Stimulated activated CD8-positive, alpha-beta memory T cell treated with anti-CD3 and anti-CD28 coated beads, Interleukin-2, amount 100 ng/mL, for 1 hour (primary cell): Measurements from ENCODE around the gene AMPH.
"Not testable (repeated sequence)": the region's sequence is repeated elsewhere in the genome, so short reads cannot be mapped to it uniquely, and the experiment has no call there.

Experiments used
- DNase-seq, 2 donors: peaks; one replicate each; pipeline ENCODE4 v3.0.0-alpha.2; 2020; ENCODE audit warnings: low read depth in 2 of 2

The AMPH gene

DNA sequence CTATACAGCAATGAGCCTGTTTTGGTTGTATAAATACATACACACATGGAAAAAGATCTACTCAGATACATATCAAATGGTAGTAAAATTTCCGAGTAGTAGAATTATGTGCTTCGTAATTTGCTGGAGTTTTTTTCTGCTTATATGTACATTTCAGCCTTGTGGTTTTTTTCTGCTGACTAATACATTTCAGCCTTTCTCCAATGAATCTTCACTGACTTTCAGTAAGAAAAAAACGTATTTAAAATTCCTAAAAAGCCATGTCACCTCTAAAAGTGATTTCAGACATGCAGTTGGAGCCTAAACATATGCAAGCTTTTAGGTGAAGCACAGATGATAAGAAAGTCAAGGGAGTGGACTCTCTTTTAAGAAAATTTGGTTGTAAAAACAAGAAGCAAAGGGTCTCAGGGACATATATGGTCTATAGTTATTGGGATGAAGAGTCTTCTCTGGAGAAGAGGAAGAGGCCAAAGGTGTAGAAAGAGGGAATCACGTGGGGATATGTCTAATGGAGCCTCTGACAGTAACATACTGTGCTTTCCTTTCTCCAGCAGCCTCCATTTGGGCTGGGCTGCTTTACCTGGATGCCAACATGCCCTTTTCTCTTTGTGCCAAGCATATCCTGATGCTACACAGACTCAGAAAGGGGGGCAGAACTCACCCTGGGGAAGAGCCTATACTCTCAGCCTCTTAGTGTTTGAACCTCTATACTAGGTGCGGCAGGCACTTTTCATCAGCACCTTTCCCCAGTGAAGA, 2.4 kb downstream of the AMPH start:
- no peak for DNase-seq

DNA sequence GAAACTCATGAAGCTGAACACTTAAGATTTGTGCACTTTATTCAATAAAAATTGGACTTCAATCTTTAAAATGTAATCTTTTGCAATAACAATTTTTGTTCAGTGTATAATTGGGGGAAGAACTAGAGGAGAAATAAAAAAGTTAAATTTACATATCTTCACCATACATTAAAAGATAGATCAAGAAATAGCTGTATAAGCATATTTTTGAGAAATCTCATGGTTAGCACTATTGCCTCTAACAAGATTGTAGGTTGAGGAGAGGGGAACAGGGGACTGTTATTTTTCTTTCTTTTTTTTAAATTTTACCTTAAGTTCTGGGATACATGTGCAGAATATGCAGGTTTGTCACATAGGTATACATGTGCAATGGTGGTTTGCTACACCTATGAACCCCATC, 5.3 kb downstream of the AMPH start:
- DNase-seq = no peak

DNA sequence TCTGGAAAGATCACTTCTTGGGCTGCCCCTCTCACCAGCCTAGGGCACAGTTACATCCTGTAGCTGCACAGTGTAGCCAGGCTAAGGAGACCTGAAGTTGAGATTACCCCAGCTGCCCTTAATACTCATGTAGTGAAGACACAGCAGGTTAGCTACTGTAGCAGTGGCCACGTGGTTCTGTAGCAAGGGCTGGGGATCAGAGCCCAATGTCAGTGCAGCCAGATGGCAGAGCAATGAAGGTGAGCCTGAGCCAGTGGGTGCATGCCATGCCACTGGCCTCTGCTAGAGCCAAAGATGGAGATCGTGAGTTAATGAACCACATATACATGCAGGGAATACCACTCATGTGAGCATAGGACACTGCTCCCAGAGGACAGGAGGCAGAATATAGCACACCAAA, 15.5 kb downstream of the AMPH start:
- DNase-seq = no peak

DNA sequence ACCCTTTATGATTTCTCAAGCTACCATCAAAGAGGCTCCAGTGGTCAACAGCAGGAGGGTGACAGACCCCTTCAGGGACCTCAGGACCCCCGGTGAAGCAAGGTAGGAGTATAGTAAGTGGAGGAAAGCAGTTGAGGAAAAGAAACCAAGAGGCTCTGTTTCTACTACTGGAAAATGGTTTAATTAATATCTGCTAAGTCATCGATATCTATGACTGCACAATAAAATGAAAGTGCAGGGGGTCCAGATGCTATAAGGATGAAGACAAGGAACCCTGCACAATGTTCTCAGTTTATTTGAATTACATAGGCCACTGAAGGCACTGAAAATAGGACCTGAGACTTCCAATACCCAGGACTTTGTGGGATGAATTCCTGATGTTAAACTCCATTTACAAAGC, 23.7 kb downstream of the AMPH start:
- no peak for DNase-seq

DNA sequence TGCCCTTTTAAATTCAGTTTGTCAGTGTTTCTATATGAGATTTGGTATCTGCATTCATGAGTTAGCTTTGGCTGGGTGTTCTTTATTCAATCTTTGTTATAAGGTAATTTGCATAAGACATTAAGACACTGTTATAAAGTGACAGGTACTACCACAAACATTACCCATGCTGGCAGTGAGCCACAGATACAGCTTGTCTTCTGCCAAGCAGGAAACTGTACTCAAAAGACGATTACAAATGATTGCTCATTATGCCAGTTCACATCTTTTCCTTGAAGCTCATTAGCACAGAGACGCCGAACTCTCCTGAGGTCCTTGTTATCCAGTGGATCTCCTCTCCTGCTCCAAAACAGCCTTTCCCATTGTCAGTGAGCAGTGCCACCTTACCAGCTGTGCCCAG, 30.4 kb downstream of the AMPH start:
- DNase-seq = no peak

DNA sequence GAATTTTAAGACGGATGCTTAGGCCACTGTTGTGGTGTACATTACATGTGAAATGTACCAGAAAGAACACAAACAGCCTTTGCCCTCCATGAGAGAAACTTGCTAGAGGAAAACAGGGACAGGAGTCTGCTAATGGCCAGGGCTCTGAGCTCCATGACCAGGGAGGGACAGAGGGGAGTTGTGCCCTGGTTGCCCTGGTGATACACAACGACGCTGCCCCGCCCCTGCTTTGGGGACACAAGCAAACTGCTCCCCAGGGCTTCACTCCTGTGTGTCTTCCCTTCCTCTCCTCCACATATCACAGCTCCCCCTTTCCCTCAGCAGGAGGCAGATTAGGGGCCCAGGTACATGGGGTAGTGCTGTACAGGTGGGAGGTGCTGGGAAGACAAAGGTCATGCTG, 36.2 kb downstream of the AMPH start:
- DNase-seq = no peak

DNA sequence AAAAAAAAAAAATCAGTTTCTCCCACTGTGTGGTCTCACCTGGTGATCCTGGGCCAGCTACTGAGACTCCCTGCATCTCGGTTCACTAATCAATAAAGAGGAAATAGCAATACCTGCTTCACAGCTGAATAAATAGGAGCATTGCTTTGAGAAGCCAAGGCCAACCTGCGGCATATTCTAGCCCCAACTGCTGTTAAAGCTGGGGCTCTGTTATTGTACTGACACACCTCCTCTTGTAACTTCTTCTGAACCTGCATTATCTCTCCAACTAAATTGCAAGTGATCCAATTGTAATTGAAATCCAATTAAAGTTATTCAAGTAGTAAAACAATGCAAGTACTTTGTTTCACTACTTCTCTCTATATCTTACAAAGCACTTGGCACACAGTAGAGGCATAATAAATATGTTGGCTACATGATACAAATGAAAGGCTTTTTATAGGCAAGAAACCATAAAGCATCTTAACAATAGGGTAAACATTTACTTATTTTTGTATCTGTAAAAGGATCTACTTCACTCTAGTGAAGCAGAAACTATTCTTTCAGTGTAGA, 38.4 kb downstream of the AMPH start:
- no peak for DNase-seq

DNA sequence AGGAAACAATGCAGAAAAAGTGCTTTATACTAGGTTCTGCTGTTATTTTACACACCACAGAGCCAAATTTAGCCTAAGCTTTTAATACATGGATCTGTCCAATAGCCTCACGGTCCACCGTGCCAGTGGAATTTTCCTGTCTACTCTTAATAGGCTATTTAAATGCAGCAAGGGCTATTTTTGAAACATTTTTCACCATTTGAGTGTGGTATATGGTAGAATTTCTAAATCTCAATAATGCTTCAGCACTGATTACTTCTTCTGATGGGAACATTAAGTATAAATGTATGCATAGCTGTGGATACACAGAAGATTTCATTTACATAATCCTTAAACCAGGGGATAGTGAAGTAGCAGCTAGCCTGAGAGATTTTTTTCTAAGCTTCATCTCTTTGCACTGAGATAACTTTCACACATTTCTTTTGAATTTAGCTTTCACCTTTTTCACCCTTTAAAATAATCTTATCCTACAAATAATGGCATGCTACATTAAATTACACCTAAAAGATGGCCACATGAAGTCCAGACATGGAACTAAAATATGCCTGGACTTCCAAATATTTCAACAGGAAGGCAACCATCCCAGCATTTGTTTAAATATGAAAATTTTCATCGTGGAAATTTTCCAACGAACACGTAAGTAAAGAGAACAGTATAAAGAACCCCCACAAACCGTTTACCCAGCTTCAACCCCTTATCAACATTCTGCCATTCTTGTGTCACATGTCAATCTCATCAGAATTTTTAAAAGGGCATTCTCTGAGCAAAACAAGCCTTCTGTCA, 45.4 kb downstream of the AMPH start:
- no peak for DNase-seq

DNA sequence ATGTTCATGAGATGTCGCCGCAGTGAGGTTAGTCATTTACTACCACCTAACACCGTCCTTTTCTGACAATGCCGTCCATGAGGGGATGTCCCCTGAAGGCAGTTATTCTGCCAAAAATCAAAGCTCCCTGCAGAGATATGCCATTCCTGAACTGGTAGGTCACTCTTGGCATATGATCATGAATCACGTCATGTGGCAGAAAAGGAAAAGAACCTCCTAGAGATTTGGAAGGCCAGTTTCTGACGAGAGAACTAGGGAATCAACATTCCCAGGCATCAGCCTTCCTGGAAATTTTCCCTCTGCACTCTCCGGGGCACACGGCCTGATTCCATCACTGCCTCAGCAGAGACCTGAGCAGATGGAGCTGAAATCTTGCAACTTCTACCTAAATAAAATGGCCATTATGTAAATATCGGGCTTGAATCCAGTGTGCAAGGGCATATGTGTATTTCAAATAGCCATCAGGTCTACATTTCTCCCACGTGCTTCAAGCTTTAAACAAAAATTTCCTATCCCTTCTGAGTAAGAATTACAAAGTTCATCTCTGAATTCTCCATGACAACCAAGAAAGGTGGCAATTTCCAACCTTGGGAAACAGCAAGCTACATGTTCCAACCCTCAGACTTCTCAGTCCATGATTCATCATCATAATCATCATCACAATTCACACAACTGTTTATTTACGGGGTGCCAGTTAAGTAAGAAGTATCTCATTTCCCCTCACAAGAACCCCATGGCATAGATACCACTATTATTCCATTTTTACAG, 46.5 kb downstream of the AMPH start:
- DNase-seq = no peak

DNA sequence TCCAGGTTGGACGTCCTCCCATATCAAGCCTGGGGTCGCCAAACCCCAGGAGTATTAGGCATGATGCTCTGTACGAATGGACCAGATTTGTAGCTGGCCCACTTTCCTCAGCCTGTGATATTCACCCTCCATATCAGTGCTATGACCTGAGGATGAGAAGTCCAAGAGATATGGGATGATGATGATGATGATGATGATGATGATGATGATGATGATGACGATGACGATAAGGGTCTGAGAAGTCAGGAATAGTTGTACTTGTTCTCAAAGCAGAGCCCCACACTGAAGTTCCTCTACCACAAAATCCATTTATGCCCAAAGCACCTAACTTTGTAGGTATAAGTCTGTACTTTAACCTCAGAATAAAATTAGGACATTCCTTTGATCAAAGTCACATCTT, 50.7 kb downstream of the AMPH start:
- no peak for DNase-seq

DNA sequence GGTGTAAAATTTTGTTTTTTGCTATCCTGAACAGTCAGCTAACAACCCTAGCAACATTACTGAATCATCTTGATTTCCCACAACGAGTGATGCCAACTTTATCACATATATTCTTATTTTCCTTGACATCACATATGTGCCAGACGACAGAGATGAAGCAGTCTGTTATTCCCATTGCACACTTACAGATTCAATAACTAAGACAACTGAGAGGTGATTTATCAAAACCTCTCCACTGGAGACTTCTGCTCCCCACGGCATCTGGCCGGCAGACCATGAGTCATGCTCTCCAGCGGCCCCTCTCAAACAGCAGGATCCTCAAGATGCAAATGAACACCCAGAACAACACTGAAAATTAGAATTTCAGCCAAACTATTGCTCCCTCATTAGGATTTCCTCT, 57.1 kb downstream of the AMPH start:
- DNase-seq = no peak

DNA sequence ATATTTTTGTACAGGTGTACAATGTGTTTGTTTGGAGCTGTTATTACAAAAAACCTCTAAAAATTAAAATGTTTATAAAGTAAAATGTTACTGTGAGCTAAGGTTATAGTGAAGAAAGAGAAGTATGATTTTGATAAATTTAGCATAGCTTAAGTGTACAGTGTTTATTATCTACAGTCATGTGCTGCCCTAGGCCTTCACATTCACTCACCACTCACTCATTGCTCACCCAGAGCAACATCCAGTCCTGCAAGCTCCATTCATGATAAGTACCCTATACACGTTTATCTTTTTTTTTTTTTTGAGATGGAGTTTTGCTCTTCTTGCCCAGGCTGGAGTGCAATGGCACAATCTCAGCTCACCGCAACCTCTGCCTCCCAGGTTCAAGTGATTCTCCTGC, 59.6 kb downstream of the AMPH start:
- DNase-seq = not testable (repeated sequence)

DNA sequence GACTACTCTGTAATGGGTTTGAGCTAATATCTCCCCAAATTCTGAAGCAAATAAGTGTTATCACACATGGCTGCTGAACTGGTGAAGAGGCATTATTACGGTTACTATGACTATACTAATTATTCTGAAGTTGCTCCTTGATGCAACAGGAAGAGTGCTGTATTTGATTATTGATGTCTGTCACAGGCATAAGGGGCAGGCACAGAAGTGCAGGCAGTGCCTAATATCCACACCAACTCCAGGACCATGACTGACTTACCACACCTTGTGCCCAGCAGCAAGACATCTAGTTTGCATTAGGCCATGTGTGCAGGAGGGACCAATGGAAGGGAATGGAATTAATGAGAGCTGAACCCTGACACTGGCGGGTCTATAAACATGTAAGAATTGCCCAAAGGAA, 62.7 kb downstream of the AMPH start:
- no peak for DNase-seq

DNA sequence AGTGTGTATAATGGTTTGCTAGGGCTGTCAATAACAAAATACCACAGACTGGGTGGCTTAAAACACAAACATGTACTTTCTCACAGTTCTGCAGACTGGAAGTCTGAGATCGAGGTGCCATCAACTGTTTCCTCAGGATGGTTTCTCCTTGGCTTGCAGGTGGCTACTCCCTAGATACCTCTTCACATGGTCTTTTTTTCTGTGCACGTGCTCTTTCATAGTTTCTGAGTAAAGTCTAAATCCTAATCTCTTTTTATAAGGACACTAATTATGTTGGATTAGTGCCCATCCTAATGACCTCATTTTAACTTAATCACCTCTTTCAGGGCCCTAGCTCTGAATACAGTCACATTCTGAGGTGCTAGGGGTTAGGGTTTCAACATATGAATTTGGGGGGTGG, 65.9 kb downstream of the AMPH start:
- DNase-seq = no peak

DNA sequence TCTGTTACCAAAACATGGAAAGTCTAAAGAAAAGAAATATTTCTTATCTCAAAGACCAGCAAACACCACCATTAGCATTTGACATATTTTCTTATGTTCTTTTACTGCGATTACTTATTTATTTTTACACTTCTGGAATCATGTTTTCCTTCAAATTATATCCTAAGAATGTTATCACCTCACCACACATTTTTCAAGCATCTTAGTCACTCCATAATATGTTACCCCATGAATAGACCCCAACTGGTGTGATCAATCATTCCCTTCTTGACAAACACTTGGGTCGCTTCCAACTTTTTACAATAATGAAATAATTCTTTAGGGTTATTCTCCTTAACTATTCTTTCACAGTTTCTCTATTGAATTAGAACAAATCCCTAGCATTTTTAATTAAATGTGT, 67.4 kb downstream of the AMPH start:
- DNase-seq = no peak

DNA sequence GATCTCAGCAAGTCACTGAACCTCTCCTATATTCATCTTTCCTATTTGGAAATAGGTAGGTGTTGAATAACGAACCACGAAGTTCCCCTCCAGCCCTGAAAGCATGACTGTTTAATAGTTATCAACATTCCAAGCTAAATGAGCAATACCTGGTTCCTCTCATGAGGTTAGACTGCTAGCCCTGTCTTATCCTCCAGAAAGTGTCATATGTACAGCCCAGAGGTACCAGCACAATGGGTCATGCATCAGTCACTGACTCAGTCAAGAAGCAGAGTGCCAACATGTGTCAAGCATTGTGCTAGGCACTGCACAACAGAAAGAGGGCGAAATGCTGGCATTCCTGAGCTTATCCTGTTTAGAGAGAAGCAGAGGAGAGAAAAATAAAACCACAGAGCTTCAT, 70.0 kb downstream of the AMPH start:
- DNase-seq = no peak

DNA sequence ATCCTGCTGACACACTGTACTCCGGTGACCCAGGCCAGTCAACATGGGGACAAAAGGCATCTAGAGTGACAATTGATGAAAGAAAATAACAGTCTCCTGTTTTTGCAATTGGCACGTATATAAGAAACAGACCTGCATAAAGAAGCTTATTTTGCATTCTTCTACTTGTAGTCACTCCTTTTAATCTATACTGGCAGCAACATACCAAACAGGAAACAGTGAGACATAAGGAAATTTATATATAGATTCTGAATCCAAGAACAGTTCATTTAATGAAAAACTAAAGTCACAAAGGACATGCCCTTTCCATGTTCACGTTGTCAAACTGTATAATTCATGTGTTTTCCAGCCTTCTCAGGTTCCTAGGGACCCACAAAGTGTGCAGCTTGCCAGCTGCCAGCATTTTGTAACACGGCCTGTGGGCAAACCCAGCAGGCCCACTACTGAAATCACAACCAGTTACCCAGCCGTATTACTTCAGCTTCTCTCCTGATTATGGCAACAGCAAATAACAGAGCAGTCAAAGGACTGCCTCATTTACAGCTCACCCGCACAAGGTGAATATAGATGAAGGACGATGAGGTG, 72.3 kb downstream of the AMPH start:
- no peak for DNase-seq

DNA sequence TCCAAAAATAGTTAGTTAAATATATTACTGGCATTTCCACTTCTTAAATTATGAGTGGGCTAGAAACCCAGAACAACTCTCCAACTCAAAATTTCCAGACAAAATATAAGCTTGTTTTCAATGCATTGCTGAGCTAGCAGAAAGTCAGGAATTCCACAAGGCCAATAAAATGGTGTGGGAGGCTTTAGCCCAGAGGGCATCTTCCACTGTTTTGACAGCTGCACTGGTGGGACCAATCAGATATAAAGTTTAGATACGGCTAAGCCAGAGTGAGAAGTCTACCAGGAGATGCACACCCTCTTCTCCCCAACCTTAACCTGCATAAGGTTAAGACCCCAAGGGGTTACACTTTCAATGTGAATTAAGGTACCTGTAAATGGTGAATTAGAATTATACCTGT, 76.6 kb downstream of the AMPH start:
- no peak for DNase-seq

DNA sequence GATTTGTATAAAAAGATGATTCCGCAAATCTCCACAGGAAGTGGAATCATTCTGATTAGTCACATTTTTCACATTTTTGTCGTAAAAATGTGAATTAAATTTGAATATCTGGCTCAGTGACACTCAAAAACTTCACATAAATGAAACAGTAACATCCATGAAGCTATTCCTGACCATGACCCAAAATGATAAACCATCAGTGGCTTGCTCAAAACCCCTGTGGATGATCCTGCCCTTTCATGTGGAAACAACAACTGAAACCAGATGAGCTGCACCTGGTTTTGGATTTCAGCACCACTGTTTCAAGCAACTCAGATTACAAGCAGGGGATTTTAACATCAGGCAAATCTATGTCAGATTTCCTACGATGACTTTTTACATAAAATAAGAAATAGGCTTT, 80.3 kb downstream of the AMPH start:
- DNase-seq = no peak

DNA sequence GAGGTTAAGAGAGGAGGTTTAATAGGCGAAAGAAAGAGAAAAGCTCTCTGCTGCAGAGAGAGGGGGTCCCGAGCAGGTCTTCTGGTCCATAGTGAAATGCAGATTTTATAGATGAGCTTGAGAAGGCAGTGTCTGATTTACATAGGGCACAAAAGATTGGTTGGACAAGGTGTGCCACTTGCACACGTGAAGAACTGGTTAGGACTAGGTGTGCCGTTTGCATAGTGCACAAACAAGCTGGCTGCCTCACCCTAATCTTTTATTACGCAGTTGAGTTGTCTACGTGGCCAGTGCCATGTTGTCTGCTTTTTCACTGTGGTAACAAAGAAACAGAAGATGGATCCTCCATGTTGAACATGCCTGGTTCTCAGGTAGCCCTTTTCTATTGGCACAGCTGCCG, 82.6 kb downstream of the AMPH start:
- no peak for DNase-seq

DNA sequence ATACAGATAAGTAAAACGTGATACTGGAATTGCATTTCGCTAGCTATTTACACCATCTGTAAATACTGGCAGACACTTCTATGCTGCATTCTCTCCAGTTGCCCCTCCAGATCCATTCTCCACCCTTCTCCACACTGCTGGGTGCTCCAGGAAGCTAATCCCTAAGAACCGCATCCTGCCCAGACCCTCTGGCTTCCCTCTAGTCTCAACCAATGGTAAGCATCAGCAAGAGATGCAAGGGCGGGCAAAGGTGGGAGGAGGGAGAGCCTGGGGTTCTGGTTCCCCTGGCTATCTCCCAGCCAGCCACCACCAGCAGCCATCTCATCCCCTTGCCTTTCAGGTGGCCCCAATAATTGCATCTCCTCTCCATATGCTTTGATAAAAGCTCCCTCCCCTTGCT, 84.4 kb downstream of the AMPH start:
- DNase-seq = no peak

DNA sequence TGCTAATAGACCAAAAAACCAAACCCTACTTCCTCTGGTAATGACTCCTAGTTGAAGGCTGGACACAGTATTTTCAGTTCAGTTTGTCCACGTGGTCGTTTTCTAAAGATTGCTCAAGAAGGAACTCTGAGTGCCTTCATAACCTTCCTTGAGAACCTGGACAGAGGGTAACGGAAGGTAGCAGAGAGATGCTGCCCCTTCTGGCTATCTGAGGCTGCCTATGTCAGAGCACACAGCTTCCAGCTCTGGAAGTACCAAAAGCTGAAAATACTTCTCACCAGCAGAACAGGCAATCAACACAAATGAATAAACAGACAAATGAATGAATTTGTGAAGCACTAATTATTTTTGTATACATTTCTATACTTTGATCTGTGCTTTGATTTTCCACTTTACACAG, 85.2 kb downstream of the AMPH start:
- no peak for DNase-seq
